ENCODE results near the gene PMM1.
"Not testable (repeated sequence)": the region's sequence is repeated elsewhere in the genome, so short reads cannot be mapped to it uniquely, and the experiment has no call there.

DNA sequence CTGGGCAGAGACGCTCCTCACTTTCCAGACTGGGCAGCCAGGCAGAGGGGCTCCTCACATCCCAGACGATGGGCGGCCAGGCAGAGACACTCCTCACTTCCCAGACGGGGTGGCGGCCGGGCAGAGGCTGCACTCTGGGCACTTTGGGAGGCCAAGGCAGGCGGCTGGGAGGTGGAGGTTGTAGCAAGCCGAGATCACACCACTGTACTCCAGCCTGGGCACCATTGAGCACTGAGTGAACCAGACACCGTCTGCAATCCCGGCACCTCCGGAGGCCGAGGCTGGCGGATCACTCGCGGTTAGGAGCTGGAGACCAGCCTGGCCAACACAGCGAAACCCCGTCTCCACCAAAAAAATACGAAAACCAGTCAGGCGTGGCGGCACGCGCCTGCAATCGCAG lies 42.0 kb upstream of the PMM1 start:
- TF ChIP-seq ZFX (IDR thresholded peaks at IDR 0.05; ENCODE audit: borderline replicate concordance): not testable (repeated sequence)
- TF ChIP-seq, protein P1, sequence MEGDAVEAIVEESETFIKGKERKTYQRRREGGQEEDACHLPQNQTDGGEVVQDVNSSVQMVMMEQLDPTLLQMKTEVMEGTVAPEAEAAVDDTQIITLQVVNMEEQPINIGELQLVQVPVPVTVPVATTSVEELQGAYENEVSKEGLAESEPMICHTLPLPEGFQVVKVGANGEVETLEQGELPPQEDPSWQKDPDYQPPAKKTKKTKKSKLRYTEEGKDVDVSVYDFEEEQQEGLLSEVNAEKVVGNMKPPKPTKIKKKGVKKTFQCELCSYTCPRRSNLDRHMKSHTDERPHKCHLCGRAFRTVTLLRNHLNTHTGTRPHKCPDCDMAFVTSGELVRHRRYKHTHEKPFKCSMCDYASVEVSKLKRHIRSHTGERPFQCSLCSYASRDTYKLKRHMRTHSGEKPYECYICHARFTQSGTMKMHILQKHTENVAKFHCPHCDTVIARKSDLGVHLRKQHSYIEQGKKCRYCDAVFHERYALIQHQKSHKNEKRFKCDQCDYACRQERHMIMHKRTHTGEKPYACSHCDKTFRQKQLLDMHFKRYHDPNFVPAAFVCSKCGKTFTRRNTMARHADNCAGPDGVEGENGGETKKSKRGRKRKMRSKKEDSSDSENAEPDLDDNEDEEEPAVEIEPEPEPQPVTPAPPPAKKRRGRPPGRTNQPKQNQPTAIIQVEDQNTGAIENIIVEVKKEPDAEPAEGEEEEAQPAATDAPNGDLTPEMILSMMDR (IDR thresholded peaks at IDR 0.05): not testable (repeated sequence)

Data from 22Rv1 (cell line).